HG03095 (cell line): ENCODE data around the gene SGCE.

Experiments used
- ATAC-seq: cut with Tn5 transposase; IDR thresholded peaks from one replicate; pipeline ENCODE4 v1.9.1; 2021; ENCODE audit warnings: moderate library complexity; ENCODE audit not compliant: unreplicated experiment

The SGCE gene

GRCh38 chr7:94576316-94576715 lies 79.6 kb downstream of the SGCE start:
- no peak for ATAC-seq

GRCh38 chr7:94575646-94576045 lies 80.3 kb downstream of the SGCE start:
- no peak for ATAC-seq

- no peak for ATAC-seq
Measured at GRCh38 chr7:94571816-94572215, 84.1 kb downstream of the SGCE start.

- no peak for ATAC-seq
Measured at GRCh38 chr7:94567396-94567795, 88.5 kb downstream of the SGCE start.

- ATAC-seq, result no peak
Measured at GRCh38 chr7:94565247-94565894, 90.6 kb downstream of the SGCE start.

- ATAC-seq, result no peak
Measured at GRCh38 chr7:94562525-94562924, 93.4 kb downstream of the SGCE start.

- no peak for ATAC-seq
Measured at GRCh38 chr7:94561841-94562514, 94.0 kb downstream of the SGCE start.

GRCh38 chr7:94559972-94560371 lies 96.0 kb downstream of the SGCE start:
- ATAC-seq, result no peak

- ATAC-seq, result no peak
Measured at GRCh38 chr7:94557215-94557614, 98.7 kb downstream of the SGCE start.

- ATAC-seq, result no peak
Measured at GRCh38 chr7:94556028-94556427, 99.9 kb downstream of the SGCE start.

- ATAC-seq, result no peak
Measured at GRCh38 chr7:94547126-94547525, 108.8 kb downstream of the SGCE start.

- ATAC-seq, result no peak
Measured at GRCh38 chr7:94540428-94540827, 115.5 kb downstream of the SGCE start.
